ENCODE results near the gene SNX27. TPM values are rescaled to one million over a fixed set of nuclear protein-coding genes. Genes with fewer than 3 reads are reported as not detected.
"Not testable (repeated sequence)": the region's sequence is repeated elsewhere in the genome, so short reads cannot be mapped to it uniquely, and the experiment has no call there.

SNX27 gene
- total RNA-seq, 4 donors from 2014 or later = 37.0 to 43.7 (median 40.9) TPM

- DNase-seq = no peak
- no peaks in the 10 kb centered on the region for H3K9me3 ChIP-seq
- no peak overlapping the region for H3K4me3 ChIP-seq
- peak overlapping the region in 2 of 4 donors; percentile 83 to 90 for H3K27ac ChIP-seq
- intact Hi-C loops (cut with DNase I; ENCODE audit: low total_unique reads) = no loop called here
- H3K4me1 ChIP-seq = peaks cover 58 to 76% of the 10 kb centered on the region in 2 donors
- in situ Hi-C loops (cut with MboI; ENCODE audit: low sequenced_read_pairs in 4 of 4) = loop anchor here in 1 of 4 donors (25.0 kb wide), 1 partner anchor 219 kb away; the partner anchor contains the start of genes C2CD4D and RORC
- TF ChIP-seq CTCF (IDR thresholded peaks at IDR 0.05 in 4 of 5, conservative IDR thresholded peaks at IDR 0.05 in 1 of 5) (no peak), POLR2A (IDR thresholded peaks at IDR 0.05) (no peak)
- no peak for ATAC-seq
- no peaks in the 10 kb centered on the region for H3K36me3 ChIP-seq
- H3K27me3 ChIP-seq = no peaks in the 10 kb centered on the region
Measured at GRCh38 chr1:151618470-151618869, 6.6 kb downstream of the SNX27 start.

DNA sequence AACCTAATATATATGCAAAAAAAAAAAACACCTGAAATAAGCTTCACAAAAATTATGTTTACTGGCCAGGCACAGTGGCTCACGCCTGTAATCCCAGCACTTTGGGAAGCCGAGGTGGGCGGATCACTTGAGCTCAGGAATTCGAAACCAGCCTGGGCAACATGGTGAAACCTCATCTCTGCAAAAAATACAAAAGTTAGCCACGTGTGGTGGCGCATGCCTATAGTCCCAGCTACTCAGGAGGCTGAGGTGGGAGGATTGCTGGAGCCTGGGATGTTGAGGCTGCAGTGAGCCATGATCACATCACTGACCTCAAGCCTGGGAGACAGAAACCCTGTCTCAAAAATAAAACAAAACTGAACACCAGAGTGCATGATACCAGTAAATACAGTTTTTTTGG, 7.1 kb downstream of the SNX27 start:
- ATAC-seq; H3K36me3 ChIP-seq; DNase-seq; intact Hi-C loops (cut with DNase I; ENCODE audit: low total_unique reads); H3K9me3 ChIP-seq; H3K27me3 ChIP-seq; H3K4me3 ChIP-seq: not testable (repeated sequence)
- Histone ChIP-seq H3K4me1 (peaks cover 52 to 72% of the 10 kb centered on the region in 2 donors), H3K27ac (peak overlapping the region; percentile 82 to 90 (median 83))
- in situ Hi-C loops (cut with MboI; ENCODE audit: low sequenced_read_pairs in 4 of 4) = loop anchor here in 1 of 4 donors (25.0 kb wide), 1 partner anchor 218 kb away; the partner anchor contains the start of genes C2CD4D and RORC

DNA sequence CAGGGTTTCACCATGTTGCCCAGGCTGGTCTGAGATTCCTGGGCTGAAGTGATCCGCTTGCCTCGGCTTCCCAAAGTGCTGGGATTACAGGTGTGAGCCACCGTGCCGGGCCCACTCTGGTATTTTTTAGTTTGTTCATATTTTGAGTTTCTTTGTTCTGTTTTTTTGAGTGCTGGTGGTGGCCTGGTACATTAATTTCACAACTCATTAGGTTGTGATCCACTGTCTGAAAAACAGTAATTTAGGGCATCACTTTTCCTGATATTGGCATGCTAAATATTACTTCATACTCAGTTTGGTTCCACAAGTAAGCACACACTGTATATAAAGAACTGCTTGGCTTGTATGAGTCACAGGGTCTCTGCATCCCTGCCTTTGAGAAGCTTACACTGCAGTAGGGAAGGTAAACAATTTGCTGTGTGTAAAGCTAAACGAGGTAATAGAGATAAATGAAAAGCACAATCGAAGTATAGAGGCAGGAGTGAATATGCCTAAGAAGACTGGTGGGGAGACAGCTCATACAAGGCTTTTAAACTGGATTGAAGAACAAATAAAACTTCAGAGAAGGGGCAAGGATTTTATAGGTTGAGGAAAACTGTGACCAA, 7.7 kb downstream of the SNX27 start:
- DNase-seq (no peak), ATAC-seq (peak; percentile 75 to 85)
- in situ Hi-C loops (cut with MboI; ENCODE audit: low sequenced_read_pairs in 4 of 4) (loop anchor here in 1 of 4 donors (25.0 kb wide), 1 partner anchor 218 kb away; the partner anchor contains the start of genes C2CD4D and RORC), intact Hi-C loops (cut with DNase I; ENCODE audit: low total_unique reads) (no loop called here)
- H3K27ac ChIP-seq = peak overlapping the region; percentile 82 to 90 (median 83)
- H3K27me3 ChIP-seq = no peaks in the 10 kb centered on the region
- peaks cover 46 to 66% of the 10 kb centered on the region in 2 donors for H3K4me1 ChIP-seq
- TF ChIP-seq CTCF (IDR thresholded peaks at IDR 0.05 in 4 of 5, conservative IDR thresholded peaks at IDR 0.05 in 1 of 5) (no peak), POLR2A (IDR thresholded peaks at IDR 0.05) (no peak)
- H3K9me3 ChIP-seq = no peaks in the 10 kb centered on the region
- H3K4me3 ChIP-seq = peak overlapping the region in 1 of 4 donors; percentile 35
- H3K36me3 ChIP-seq = no peaks in the 10 kb centered on the region

GRCh38 chr1:151620286-151620685, 8.4 kb downstream of the SNX27 start:
- Histone ChIP-seq H3K27ac (peak overlapping the region; percentile 82 to 90 (median 83)), H3K27me3 (no peaks in the 10 kb centered on the region), H3K4me1 (peaks cover 39 to 59% of the 10 kb centered on the region in 2 donors), H3K9me3 (no peaks in the 10 kb centered on the region), H3K4me3 (peak overlapping the region; percentile 3 to 35 (median 22)), H3K36me3 (no peaks in the 10 kb centered on the region)
- intact Hi-C loops (cut with DNase I; ENCODE audit: low total_unique reads) = no loop called here
- DNase-seq = peak; percentile 35 to 37
- ATAC-seq = peak; percentile 88 to 94
- TF ChIP-seq POLR2A (IDR thresholded peaks at IDR 0.05) = peak in 1 of 2 donors; percentile 39
- TF ChIP-seq CTCF (IDR thresholded peaks at IDR 0.05 in 4 of 5, conservative IDR thresholded peaks at IDR 0.05 in 1 of 5) = no peak
- in situ Hi-C loops (cut with MboI; ENCODE audit: low sequenced_read_pairs in 4 of 4) = loop anchor here in 1 of 4 donors (25.0 kb wide), 1 partner anchor 217 kb away; the partner anchor contains the start of genes C2CD4D and RORC

DNA sequence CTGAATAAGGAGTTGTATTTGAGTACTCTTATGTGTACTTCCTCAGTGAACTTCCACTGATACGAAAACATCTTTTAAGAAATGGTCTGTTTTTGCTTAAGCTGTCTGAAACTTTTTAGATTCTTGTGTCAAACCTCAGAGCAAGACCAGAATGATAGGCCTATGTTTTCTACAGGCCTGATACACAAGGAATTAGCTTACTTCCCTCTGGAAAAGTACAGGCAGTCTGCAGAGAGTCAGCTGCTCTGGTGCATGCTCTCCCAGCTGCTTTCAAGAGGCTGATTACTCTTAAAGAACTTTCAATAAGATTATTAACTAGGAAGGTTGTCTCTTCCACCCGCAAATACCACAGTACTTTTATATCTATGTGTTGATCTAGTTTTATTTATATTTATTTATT, 9.5 kb downstream of the SNX27 start:
- intact Hi-C loops (cut with DNase I; ENCODE audit: low total_unique reads) (no loop called here), in situ Hi-C loops (cut with MboI; ENCODE audit: low sequenced_read_pairs in 4 of 4) (loop anchor here in 1 of 4 donors (25.0 kb wide), 1 partner anchor 216 kb away; the partner anchor contains the start of genes C2CD4D and RORC)
- DNase-seq (peak; percentile 29 to 49), ATAC-seq (peak; percentile 64 to 86)
- Histone ChIP-seq H3K4me1 (peaks cover 36 to 51% of the 10 kb centered on the region in 2 donors), H3K27ac (peak overlapping the region; percentile 82 to 90 (median 83)), H3K9me3 (no peaks in the 10 kb centered on the region), H3K27me3 (no peaks in the 10 kb centered on the region), H3K4me3 (no peak overlapping the region), H3K36me3 (no peaks in the 10 kb centered on the region)
- TF ChIP-seq POLR2A (IDR thresholded peaks at IDR 0.05) (no peak), CTCF (IDR thresholded peaks at IDR 0.05 in 4 of 5, conservative IDR thresholded peaks at IDR 0.05 in 1 of 5) (no peak)

Measured in gastrocnemius medialis (tissue), 4 donors.